HEK293 (cell line): ENCODE results near the gene VGLL4.

Source experiments
- BCL11B ChIP-seq: fragments of 450-650 bp; formaldehyde crosslinking; IDR thresholded peaks from 2 replicates; pipeline ENCODE4 v1.5.1; 2016; ENCODE audit warnings: low read depth, missing biosample characterization, missing genetic modification characterization
- EGR2 ChIP-seq: fragments of 450-650 bp; formaldehyde crosslinking; IDR thresholded peaks from 2 replicates; pipeline ENCODE4 v1.5.1; 2016; ENCODE audit warnings: low read depth, missing biosample characterization, missing genetic modification characterization
- SCRT2 ChIP-seq: fragments of 450-650 bp; formaldehyde crosslinking; IDR thresholded peaks from 2 replicates; pipeline ENCODE4 v1.5.1; 2016; ENCODE audit warnings: missing biosample characterization, missing genetic modification characterization
- SETDB1 ChIP-seq: IDR thresholded peaks from one replicate; pipeline ENCODE4 v1.6.1; 2017; ENCODE audit warnings: mild to moderate bottlenecking, low read length, moderate library complexity, mixed read lengths; ENCODE audit not compliant: insufficient read length
- ZBTB21 ChIP-seq: fragments of 450-650 bp; formaldehyde crosslinking; IDR thresholded peaks from 2 replicates; pipeline ENCODE4 v1.5.1; 2017; ENCODE audit warnings: missing biosample characterization, missing genetic modification characterization
- ZBTB7A ChIP-seq: fragments of 450-650 bp; formaldehyde crosslinking; IDR thresholded peaks from 2 replicates; pipeline ENCODE4 v1.5.1; 2016; ENCODE audit warnings: low read depth, missing biosample characterization, missing genetic modification characterization
- ZBTB8A ChIP-seq: fragments of 450-650 bp; formaldehyde crosslinking; IDR thresholded peaks from 2 replicates; pipeline ENCODE4 v1.5.1; 2016; ENCODE audit warnings: missing biosample characterization, missing genetic modification characterization
- ZFP3 ChIP-seq: fragments of 450-650 bp; formaldehyde crosslinking; IDR thresholded peaks from 2 replicates; pipeline ENCODE4 v1.5.1; 2016; ENCODE audit warnings: low read depth, missing biosample characterization, missing genetic modification characterization
- ZFP69B ChIP-seq: fragments of 450-650 bp; formaldehyde crosslinking; IDR thresholded peaks from 2 replicates; pipeline ENCODE4 v1.5.1; 2016; ENCODE audit warnings: missing biosample characterization, missing genetic modification characterization
- ZNF157 ChIP-seq: fragments of 450-650 bp; formaldehyde crosslinking; IDR thresholded peaks from 2 replicates; pipeline ENCODE4 v1.5.1; 2016; ENCODE audit warnings: missing biosample characterization, missing genetic modification characterization
- ZNF175 ChIP-seq: fragments of 450-650 bp; formaldehyde crosslinking; IDR thresholded peaks from 2 replicates; pipeline ENCODE4 v1.5.1; 2016; ENCODE audit warnings: missing biosample characterization, missing genetic modification characterization
- ZNF239 ChIP-seq: fragments of 450-650 bp; formaldehyde crosslinking; IDR thresholded peaks from 2 replicates; pipeline ENCODE4 v1.5.1; 2016; ENCODE audit warnings: missing biosample characterization, missing genetic modification characterization
- ZNF292 ChIP-seq: fragments of 450-650 bp; formaldehyde crosslinking; IDR thresholded peaks from 2 replicates; pipeline ENCODE4 v1.5.1; 2016; ENCODE audit warnings: low read depth, missing biosample characterization, missing genetic modification characterization, borderline replicate concordance
- ZNF324 ChIP-seq: fragments of 450-650 bp; formaldehyde crosslinking; IDR thresholded peaks from 2 replicates; pipeline ENCODE4 v1.5.1; 2016; ENCODE audit warnings: missing biosample characterization, missing genetic modification characterization
- ZNF404 ChIP-seq: fragments of 450-650 bp; formaldehyde crosslinking; IDR thresholded peaks from 2 replicates; pipeline ENCODE4 v1.5.1; 2017; ENCODE audit warnings: missing biosample characterization, missing genetic modification characterization
- ZNF449 ChIP-seq: fragments of 450-650 bp; formaldehyde crosslinking; IDR thresholded peaks from 2 replicates; pipeline ENCODE4 v1.5.1; 2017; ENCODE audit warnings: missing biosample characterization, mild to moderate bottlenecking, missing genetic modification characterization, moderate library complexity
- ZNF501 ChIP-seq: fragments of 450-650 bp; formaldehyde crosslinking; IDR thresholded peaks from 2 replicates; pipeline ENCODE4 v1.5.1; 2016; ENCODE audit warnings: missing biosample characterization, missing genetic modification characterization
- ZNF549 ChIP-seq: fragments of 450-650 bp; IDR thresholded peaks from 2 replicates; pipeline ENCODE4 v1.5.1; 2018; ENCODE audit warnings: missing biosample characterization, missing genetic modification characterization, mild to moderate bottlenecking, inconsistent platforms, moderate library complexity
- ZNF610 ChIP-seq: fragments of 450-650 bp; formaldehyde crosslinking; IDR thresholded peaks from 2 replicates; pipeline ENCODE4 v1.5.1; 2016; ENCODE audit warnings: missing biosample characterization, missing genetic modification characterization, borderline replicate concordance
- ZNF623 ChIP-seq: fragments of 450-650 bp; formaldehyde crosslinking; IDR thresholded peaks from 2 replicates; pipeline ENCODE4 v1.5.1; 2016; ENCODE audit warnings: missing biosample characterization, missing genetic modification characterization
- ZNF626 ChIP-seq: fragments of 450-650 bp; sonication (Bioruptor Pico); formaldehyde crosslinking; IDR thresholded peaks from 2 replicates; pipeline ENCODE4 v1.5.1; 2018; ENCODE audit warnings: missing biosample characterization, missing genetic modification characterization, inconsistent platforms
- ZNF658 ChIP-seq: fragments of 450-650 bp; formaldehyde crosslinking; IDR thresholded peaks from 2 replicates; pipeline ENCODE4; 2016; ENCODE audit warnings: missing biosample characterization, missing genetic modification characterization
- ZNF677 ChIP-seq: fragments of 450-650 bp; IDR thresholded peaks from 2 replicates; pipeline ENCODE4 v1.5.0; 2018; ENCODE audit warnings: missing biosample characterization, mild to moderate bottlenecking, missing genetic modification characterization, moderate library complexity
- ZNF791 ChIP-seq: fragments of 450-650 bp; formaldehyde crosslinking; IDR thresholded peaks from 2 replicates; pipeline ENCODE4 v1.5.1; 2016; ENCODE audit warnings: missing biosample characterization, missing genetic modification characterization
- ZSCAN18 ChIP-seq: fragments of 450-650 bp; formaldehyde crosslinking; IDR thresholded peaks from 2 replicates; pipeline ENCODE4 v1.5.1; 2016; ENCODE audit warnings: missing biosample characterization, missing genetic modification characterization
- TF ChIP-seq, protein P1 (sequence below): fragments of 450-650 bp; formaldehyde crosslinking; IDR thresholded peaks from 2 replicates; pipeline ENCODE4 v1.5.1; 2016; ENCODE audit warnings: missing biosample characterization, missing genetic modification characterization, low read depth
- TF ChIP-seq, protein P2 (sequence below): fragments of 450-650 bp; formaldehyde crosslinking; IDR thresholded peaks from 2 replicates; pipeline ENCODE4 v1.5.1; 2017; ENCODE audit warnings: missing biosample characterization, missing genetic modification characterization
- TF ChIP-seq, protein P3 (sequence below): fragments of 450-650 bp; formaldehyde crosslinking; IDR thresholded peaks from 2 replicates; pipeline ENCODE4 v1.5.1; 2016; ENCODE audit warnings: missing biosample characterization, missing genetic modification characterization
- TF ChIP-seq, protein P4 (sequence below): fragments of 450-650 bp; formaldehyde crosslinking; IDR thresholded peaks from 2 replicates; pipeline ENCODE4 v1.5.1; 2016; ENCODE audit warnings: missing biosample characterization, missing genetic modification characterization

Gene VGLL4

DNA sequence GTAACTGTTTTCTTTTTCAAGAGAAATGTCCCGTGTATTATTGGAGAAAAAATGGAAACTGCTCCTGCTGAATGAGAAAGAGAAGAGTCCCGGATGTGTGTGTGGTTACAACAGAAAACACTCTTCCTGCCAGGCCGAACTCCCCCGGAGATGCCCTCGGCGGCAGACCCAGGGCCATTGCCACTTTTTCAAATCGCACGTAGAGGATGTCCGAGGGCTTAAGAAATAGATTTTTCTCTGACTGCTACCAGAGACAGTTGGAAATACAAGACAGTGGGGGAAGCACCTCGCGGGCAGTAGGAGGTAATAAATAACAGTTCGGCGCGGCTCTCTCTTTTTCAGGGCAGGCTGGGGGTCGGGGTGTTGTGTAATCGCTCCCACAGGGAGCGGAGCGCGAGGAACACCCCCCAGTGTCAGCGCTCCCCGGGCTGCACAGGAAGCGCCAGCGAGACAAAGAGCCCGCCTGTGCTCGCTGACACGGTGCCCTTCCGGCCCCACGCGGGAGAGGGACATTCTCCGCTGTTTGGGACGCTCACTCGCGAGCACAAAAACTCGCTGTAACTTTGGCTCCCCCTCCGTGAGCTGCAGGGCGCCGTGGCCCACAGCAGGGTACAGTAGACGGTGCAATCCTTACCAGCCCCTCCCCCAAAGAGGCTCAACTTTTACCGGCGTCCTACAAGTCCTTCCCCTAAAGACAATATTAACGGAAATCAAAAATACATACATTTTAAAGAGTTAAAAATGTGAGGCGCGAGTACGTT lies 1.1 kb downstream of the VGLL4 start (continued):
- TF ChIP-seq, protein P1, sequence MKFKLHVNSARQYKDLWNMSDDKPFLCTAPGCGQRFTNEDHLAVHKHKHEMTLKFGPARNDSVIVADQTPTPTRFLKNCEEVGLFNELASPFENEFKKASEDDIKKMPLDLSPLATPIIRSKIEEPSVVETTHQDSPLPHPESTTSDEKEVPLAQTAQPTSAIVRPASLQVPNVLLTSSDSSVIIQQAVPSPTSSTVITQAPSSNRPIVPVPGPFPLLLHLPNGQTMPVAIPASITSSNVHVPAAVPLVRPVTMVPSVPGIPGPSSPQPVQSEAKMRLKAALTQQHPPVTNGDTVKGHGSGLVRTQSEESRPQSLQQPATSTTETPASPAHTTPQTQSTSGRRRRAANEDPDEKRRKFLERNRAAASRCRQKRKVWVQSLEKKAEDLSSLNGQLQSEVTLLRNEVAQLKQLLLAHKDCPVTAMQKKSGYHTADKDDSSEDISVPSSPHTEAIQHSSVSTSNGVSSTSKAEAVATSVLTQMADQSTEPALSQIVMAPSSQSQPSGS (tag by site-specific recombination), result no peak
- TF ChIP-seq, protein P2, sequence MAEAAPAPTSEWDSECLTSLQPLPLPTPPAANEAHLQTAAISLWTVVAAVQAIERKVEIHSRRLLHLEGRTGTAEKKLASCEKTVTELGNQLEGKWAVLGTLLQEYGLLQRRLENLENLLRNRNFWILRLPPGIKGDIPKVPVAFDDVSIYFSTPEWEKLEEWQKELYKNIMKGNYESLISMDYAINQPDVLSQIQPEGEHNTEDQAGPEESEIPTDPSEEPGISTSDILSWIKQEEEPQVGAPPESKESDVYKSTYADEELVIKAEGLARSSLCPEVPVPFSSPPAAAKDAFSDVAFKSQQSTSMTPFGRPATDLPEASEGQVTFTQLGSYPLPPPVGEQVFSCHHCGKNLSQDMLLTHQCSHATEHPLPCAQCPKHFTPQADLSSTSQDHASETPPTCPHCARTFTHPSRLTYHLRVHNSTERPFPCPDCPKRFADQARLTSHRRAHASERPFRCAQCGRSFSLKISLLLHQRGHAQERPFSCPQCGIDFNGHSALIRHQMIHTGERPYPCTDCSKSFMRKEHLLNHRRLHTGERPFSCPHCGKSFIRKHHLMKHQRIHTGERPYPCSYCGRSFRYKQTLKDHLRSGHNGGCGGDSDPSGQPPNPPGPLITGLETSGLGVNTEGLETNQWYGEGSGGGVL (tag by site-specific recombination), result peak; percentile 51
- TF ChIP-seq ZNF658 (tag by site-specific recombination) (no peak), ZNF626 (tag by site-specific recombination) (no peak), ZNF791 (no peak), ZNF175 (tag by site-specific recombination) (no peak), ZNF404 (no peak), ZNF324 (tag by site-specific recombination) (no peak), EGR2 (tag by site-specific recombination) (0 out of 2 replicates have a peak, but pooled peaks have one; percentile 18), ZNF549 (no peak), ZNF610 (tag by site-specific recombination) (no peak), ZNF677 (tag by site-specific recombination) (no peak), ZBTB7A (tag by site-specific recombination) (no peak; the same call in 1 of the 2 replicates), ZFP3 (no peak), BCL11B (no peak), SETDB1 (no peak), ZNF449 (tag by site-specific recombination) (no peak), ZBTB21 (tag by site-specific recombination) (no peak), ZBTB8A (tag by site-specific recombination) (peak; percentile 92), SCRT2 (tag by site-specific recombination) (no peak), ZFP69B (tag by site-specific recombination) (no peak), ZNF157 (tag by site-specific recombination) (no peak), ZNF623 (tag by site-specific recombination) (no peak), ZSCAN18 (no peak), ZNF292 (tag by site-specific recombination) (no peak), ZNF501 (tag by site-specific recombination) (no peak), ZNF239 (no peak)
- TF ChIP-seq, protein P3, sequence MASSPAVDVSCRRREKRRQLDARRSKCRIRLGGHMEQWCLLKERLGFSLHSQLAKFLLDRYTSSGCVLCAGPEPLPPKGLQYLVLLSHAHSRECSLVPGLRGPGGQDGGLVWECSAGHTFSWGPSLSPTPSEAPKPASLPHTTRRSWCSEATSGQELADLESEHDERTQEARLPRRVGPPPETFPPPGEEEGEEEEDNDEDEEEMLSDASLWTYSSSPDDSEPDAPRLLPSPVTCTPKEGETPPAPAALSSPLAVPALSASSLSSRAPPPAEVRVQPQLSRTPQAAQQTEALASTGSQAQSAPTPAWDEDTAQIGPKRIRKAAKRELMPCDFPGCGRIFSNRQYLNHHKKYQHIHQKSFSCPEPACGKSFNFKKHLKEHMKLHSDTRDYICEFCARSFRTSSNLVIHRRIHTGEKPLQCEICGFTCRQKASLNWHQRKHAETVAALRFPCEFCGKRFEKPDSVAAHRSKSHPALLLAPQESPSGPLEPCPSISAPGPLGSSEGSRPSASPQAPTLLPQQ (tag by site-specific recombination), result no peak; the same call in none of the 2 replicates
- TF ChIP-seq, protein P4, sequence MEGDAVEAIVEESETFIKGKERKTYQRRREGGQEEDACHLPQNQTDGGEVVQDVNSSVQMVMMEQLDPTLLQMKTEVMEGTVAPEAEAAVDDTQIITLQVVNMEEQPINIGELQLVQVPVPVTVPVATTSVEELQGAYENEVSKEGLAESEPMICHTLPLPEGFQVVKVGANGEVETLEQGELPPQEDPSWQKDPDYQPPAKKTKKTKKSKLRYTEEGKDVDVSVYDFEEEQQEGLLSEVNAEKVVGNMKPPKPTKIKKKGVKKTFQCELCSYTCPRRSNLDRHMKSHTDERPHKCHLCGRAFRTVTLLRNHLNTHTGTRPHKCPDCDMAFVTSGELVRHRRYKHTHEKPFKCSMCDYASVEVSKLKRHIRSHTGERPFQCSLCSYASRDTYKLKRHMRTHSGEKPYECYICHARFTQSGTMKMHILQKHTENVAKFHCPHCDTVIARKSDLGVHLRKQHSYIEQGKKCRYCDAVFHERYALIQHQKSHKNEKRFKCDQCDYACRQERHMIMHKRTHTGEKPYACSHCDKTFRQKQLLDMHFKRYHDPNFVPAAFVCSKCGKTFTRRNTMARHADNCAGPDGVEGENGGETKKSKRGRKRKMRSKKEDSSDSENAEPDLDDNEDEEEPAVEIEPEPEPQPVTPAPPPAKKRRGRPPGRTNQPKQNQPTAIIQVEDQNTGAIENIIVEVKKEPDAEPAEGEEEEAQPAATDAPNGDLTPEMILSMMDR (tag by site-specific recombination), result peak; percentile 48; the same call in 1 of the 2 replicates
